Thoracic aorta (tissue), 2 donors: Measurements from ENCODE around the gene DOK3. TPM values are rescaled to one million over a fixed set of nuclear protein-coding genes. Genes with fewer than 3 reads are reported as not detected.

Experiments used
- ATAC-seq: fragments of 150-250 bp; one replicate; pipeline ENCODE4 v1.8.0; 2017; ENCODE audit warnings: low read depth; ENCODE audit not compliant: insufficient number of reproducible peaks, low FRiP score
- DNase-seq: peaks from one replicate; pipeline ENCODE4 v3.0.0-alpha.2; 2020; ENCODE audit warnings: low spot score
- H3K27ac ChIP-seq, 2 donors: fragments of 200-600 bp; sonication (generic); 1 replicate in 1 of 2; 2 replicates in 1 of 2; pipeline ENCODE4 v1.5.1; 2016; ENCODE audit warnings: mild to moderate bottlenecking in 2 of 2, moderate library complexity in 2 of 2
- H3K27me3 ChIP-seq: fragments of 200-600 bp; sonication (generic); replicated peaks from 2 replicates; pipeline ENCODE4 v1.6.0; 2016; ENCODE audit warnings: mild to moderate bottlenecking; ENCODE audit not compliant: insufficient read depth
- H3K36me3 ChIP-seq: fragments of 200-600 bp; sonication (generic); one replicate; pipeline ENCODE4 v1.5.1; 2016
- H3K4me1 ChIP-seq, 2 donors: fragments of 200-600 bp; sonication (generic); 1 replicate in 1 of 2; 2 replicates in 1 of 2; pipeline versions ENCODE4 v1.5.1 to v1.6.0; 2016; ENCODE audit warnings: low read depth in 2 of 2, mild to moderate bottlenecking in 1 of 2; ENCODE audit not compliant: control insufficient read depth in 1 of 2
- H3K4me3 ChIP-seq: fragments of 200-600 bp; sonication (generic); 2 replicates; pipeline ENCODE4 v1.5.1; 2016; ENCODE audit warnings: mild to moderate bottlenecking
- H3K9me3 ChIP-seq: fragments of 200-600 bp; sonication (generic); 2 replicates; pipeline ENCODE4 v1.5.1; 2016
- CTCF ChIP-seq: fragments of 200-600 bp; sonication (generic); IDR thresholded peaks from one replicate; pipeline ENCODE4 v1.5.1; 2019; ENCODE audit warnings: antibody characterized with exemption
- total RNA-seq, 2 donors: library from RNA; depleted of rRNA; stranded (reverse); fragments of >200 nt; gene quantifications; one replicate each; pipeline versions ENCODE4 v1.1.0 to v1.2.3, GENCODE V29; 2016

The DOK3 gene
- total RNA-seq, 2 donors from 2014 or later: 20.5 to 35.6 TPM

- Histone ChIP-seq H3K9me3 (no peaks in the 10 kb centered on the region), H3K27me3 (no peaks in the 10 kb centered on the region), H3K4me1 (peaks cover 14 to 43% of the 10 kb centered on the region in 2 donors), H3K36me3 (peaks cover 12% of the 10 kb centered on the region), H3K4me3 (no peak overlapping the region), H3K27ac (peak overlapping the region in 1 of 2 donors; percentile 76)
- ATAC-seq (no peak), DNase-seq (no peak)
- no peak for TF ChIP-seq CTCF
Observed at GRCh38 chr5:177457852-177458681, 51.6 kb downstream of the DOK3 start.

- H3K27me3 ChIP-seq: no peaks in the 10 kb centered on the region
- peak; percentile 93 for TF ChIP-seq CTCF
- H3K9me3 ChIP-seq: no peaks in the 10 kb centered on the region
- H3K27ac ChIP-seq: peak overlapping the region; percentile 71 to 81
- peaks cover 12% of the 10 kb centered on the region for H3K36me3 ChIP-seq
- DNase-seq (peak; percentile 80), ATAC-seq (peak; percentile 67)
- H3K4me1 ChIP-seq: peaks cover 14 to 46% of the 10 kb centered on the region in 2 donors
- H3K4me3 ChIP-seq: no peak overlapping the region
Observed at GRCh38 chr5:177456976-177457851, 52.4 kb downstream of the DOK3 start.

GRCh38 chr5:177456591-177456964 is 53.0 kb downstream of the DOK3 start:
- DNase-seq (no peak), ATAC-seq (no peak)
- H3K4me3 ChIP-seq: no peak overlapping the region
- no peak for TF ChIP-seq CTCF
- H3K27me3 ChIP-seq: no peaks in the 10 kb centered on the region
- H3K36me3 ChIP-seq: peaks cover 12% of the 10 kb centered on the region
- H3K9me3 ChIP-seq: no peaks in the 10 kb centered on the region
- peaks cover 14 to 46% of the 10 kb centered on the region in 2 donors for H3K4me1 ChIP-seq
- H3K27ac ChIP-seq: peak overlapping the region; percentile 71 to 81

GRCh38 chr5:177455661-177456590 is 53.7 kb downstream of the DOK3 start:
- Histone ChIP-seq H3K4me3 (peak overlapping the region; percentile 74), H3K4me1 (peaks cover 14 to 46% of the 10 kb centered on the region in 2 donors), H3K36me3 (peaks cover 12% of the 10 kb centered on the region), H3K9me3 (no peaks in the 10 kb centered on the region), H3K27ac (peak overlapping the region; percentile 71 to 81), H3K27me3 (no peaks in the 10 kb centered on the region)
- peak; percentile 32 for ATAC-seq
- peak; percentile 89 for DNase-seq
- TF ChIP-seq CTCF: peak; percentile 92
